Upper lobe of left lung (tissue), 6 donors: ENCODE results near the gene UQCC2. TPM values are rescaled to one million over a fixed set of nuclear protein-coding genes. Genes with fewer than 3 reads are reported as not detected.

Experiments
- ATAC-seq, 2 donors: fragments of 200-7000 bp; cut with Tn5 transposase; one replicate each; pipeline ENCODE4 v1.9.1; 2022; ENCODE audit warnings: mild to moderate bottlenecking in 2 of 2, moderate library complexity in 2 of 2; ENCODE audit not compliant: low FRiP score in 2 of 2
- DNase-seq, 2 donors: peaks; one replicate each; pipeline ENCODE4 v3.0.0-alpha.2; 2019 to 2020
- H3K27ac ChIP-seq, 4 donors: fragments of 200-600 bp; sonication (generic); one replicate each; pipeline ENCODE4 v1.5.1; 2016 to 2019
- H3K27me3 ChIP-seq, 4 donors: fragments of 200-600 bp; sonication (generic); one replicate each; pipeline ENCODE4 v1.5.1; 2017 to 2019
- H3K36me3 ChIP-seq, 4 donors: fragments of 200-600 bp; sonication (generic); one replicate each; pipeline ENCODE4 v1.5.1; 2016 to 2019
- H3K4me1 ChIP-seq, 4 donors: fragments of 200-600 bp; sonication (generic); one replicate each; pipeline ENCODE4 v1.5.1; 2018 to 2019
- H3K4me3 ChIP-seq, 4 donors: fragments of 200-600 bp; sonication (generic); one replicate each; pipeline ENCODE4 v1.5.1; 2017 to 2019; ENCODE audit warnings: mild to moderate bottlenecking in 2 of 4, moderate library complexity in 1 of 4
- H3K9me3 ChIP-seq, 4 donors: fragments of 200-600 bp; sonication (generic); one replicate each; pipeline ENCODE4 v1.5.1; 2018 to 2019
- EP300 ChIP-seq, 4 donors: sonication (generic); formaldehyde crosslinking; IDR thresholded peaks; one replicate each; pipeline ENCODE4 v1.5.1; 2017; ENCODE audit warnings: antibody characterized with exemption in 4 of 4, control low read depth in 2 of 4
- POLR2A ChIP-seq, 4 donors: fragments of 450-650 bp; IDR thresholded peaks; one replicate each; pipeline ENCODE4 v1.5.1; 2016 to 2017; ENCODE audit warnings: antibody characterized with exemption in 4 of 4, mild to moderate bottlenecking in 2 of 4
- POLR2AphosphoS5 ChIP-seq, 2 donors: sonication (generic); formaldehyde crosslinking; IDR thresholded peaks; one replicate each; pipeline ENCODE4 v1.5.1; 2017; ENCODE audit warnings: antibody characterized with exemption in 2 of 2
- WGBS, 2 donors: methylation state at CpG; one replicate each; pipeline ENCODE4 v1.1.5; 2017 to 2018; 5-methylcytosine and 5-hydroxymethylcytosine counted together
- total RNA-seq, 6 donors: library from RNA; depleted of rRNA in 4 of 6; stranded (reverse); fragments of >200 nt in 4 of 6; gene quantifications; one replicate each; pipeline versions ENCODE4 v1.1.0 to v1.2.1, GENCODE V29; 2016 to 2021
- TF ChIP-seq, protein P1 (sequence below), 6 experiments: fragments of 450-650 bp in 4 of 6; fragments of 200-600 bp in 2 of 6; sonication (generic) in 2 of 6; IDR thresholded peaks; one replicate each; pipeline ENCODE4 v1.5.1; 2016 to 2019; ENCODE audit warnings: antibody characterized with exemption in 6 of 6
- donor health status: DM: no; HTN: no; CAD: no; lungs with moderate emphysema.
- donor health status: DM: no; HTN: yes; CAD: no; lungs with severe emphysema.

UQCC2 gene
- total RNA-seq, 6 donors from 2014 or later: 8.9 to 53.0 (median 18.2) TPM

DNA sequence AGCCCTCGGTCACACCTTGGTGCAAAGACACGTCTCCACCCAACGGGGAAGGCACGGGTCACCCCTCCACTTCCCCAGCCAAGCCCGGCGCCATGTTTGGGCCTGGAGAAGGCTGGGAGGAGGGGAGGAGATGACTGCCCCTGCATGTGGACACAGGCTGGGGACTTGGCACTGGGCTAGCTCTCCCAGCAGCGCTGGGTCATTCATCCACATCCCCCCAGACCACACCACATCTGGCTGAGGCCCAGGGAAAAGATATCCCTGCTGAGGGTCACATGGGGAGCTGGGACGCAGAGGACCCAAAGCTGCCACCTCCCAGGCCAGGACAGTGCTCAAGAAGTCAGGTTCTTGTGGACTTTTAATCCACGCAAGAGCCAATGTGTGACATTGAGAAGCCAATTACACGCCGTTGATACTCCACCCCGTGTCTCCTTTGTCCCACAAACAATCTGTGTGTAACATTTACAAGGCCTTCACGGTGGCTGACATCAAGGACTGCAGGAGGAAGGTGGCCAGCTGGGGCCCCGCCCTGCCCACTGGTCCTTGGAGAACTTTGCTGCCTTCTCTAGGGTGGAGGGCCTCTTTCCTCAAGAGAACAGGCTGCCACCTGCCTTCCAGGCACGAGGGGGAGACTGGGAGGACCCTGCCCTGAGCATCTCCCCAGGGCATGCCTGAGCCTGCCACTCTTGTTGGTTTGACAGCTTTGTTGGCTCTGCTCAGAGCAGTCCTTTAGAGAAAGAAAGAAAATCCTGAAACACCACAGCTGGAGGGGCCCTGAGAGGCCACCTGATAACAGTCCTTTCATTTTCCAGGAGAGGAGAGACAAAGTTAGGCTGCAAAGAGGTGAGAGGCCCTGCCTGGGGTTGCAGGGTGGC, 40.5 kb upstream of the UQCC2 start:
- Histone ChIP-seq H3K4me1 (peaks cover 0 to 5% (median 0%) of the 10 kb centered on the region in 4 donors), H3K36me3 (no peaks in the 10 kb centered on the region), H3K9me3 (no peaks in the 10 kb centered on the region), H3K27me3 (no peaks in the 10 kb centered on the region), H3K4me3 (no peak overlapping the region), H3K27ac (peak overlapping the region in 1 of 4 donors; percentile 78)
- no peak for TF ChIP-seq POLR2AphosphoS5 (IDR thresholded peaks at IDR 0.05)
- TF ChIP-seq POLR2A (IDR thresholded peaks at IDR 0.05): no peak
- TF ChIP-seq, protein P1, sequence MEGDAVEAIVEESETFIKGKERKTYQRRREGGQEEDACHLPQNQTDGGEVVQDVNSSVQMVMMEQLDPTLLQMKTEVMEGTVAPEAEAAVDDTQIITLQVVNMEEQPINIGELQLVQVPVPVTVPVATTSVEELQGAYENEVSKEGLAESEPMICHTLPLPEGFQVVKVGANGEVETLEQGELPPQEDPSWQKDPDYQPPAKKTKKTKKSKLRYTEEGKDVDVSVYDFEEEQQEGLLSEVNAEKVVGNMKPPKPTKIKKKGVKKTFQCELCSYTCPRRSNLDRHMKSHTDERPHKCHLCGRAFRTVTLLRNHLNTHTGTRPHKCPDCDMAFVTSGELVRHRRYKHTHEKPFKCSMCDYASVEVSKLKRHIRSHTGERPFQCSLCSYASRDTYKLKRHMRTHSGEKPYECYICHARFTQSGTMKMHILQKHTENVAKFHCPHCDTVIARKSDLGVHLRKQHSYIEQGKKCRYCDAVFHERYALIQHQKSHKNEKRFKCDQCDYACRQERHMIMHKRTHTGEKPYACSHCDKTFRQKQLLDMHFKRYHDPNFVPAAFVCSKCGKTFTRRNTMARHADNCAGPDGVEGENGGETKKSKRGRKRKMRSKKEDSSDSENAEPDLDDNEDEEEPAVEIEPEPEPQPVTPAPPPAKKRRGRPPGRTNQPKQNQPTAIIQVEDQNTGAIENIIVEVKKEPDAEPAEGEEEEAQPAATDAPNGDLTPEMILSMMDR (IDR thresholded peaks at IDR 0.05): no peak
- TF ChIP-seq EP300 (IDR thresholded peaks at IDR 0.05): no peak
- ATAC-seq (no peak), DNase-seq (no peak)
- WGBS, 2 donors: 69 to 77% methylated on average over 9 to 15 of the region's 15 CpGs

DNA sequence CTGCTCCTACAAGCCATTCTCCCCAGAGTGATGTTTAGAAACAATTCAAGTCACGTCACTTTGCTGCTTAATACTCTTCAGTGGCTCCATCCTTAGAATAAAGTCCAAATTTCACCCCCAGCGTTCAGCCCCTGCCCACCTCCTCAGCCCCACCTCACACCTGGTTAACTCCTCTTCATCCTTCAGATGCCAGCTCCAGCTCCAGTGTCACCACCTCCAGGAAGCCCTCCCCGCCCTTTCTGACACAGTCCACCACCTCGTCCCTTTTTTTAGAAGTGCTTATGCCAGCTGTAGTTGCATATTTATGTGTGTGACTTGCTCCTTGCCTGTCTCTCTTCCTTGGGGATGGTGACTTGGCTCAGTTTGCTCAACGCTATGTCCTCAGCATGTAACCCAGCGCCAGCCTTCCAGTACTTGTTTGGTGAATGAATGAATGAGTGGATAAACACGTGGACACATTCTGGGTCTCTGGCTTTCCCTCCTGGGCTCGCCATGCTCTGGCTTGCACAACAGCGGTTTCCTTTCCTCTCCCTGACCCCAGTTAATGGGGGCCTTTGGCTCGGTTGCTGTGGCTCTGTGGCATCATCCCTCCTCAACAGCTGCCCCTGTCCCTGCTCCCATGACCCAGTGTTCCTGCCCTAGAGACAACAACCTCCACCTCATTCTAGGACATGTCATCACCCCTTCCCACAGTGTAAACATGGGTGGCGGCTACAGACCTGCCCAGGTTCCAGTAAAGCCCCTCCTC, 38.9 kb upstream of the UQCC2 start:
- DNase-seq (no peak), ATAC-seq (peak in 1 of 2 donors; percentile 13)
- peak overlapping the region in 3 of 4 donors; percentile 27 to 78 (median 30) for H3K27ac ChIP-seq
- TF ChIP-seq EP300 (IDR thresholded peaks at IDR 0.05): no peak
- peak; percentile 47 to 60 for TF ChIP-seq POLR2AphosphoS5 (IDR thresholded peaks at IDR 0.05)
- no peaks in the 10 kb centered on the region for H3K9me3 ChIP-seq
- no peaks in the 10 kb centered on the region for H3K27me3 ChIP-seq
- peaks cover 0 to 5% (median 0%) of the 10 kb centered on the region in 4 donors for H3K4me1 ChIP-seq
- 57 to 59% methylated on average over 11 of the region's 11 CpGs for WGBS, 2 donors
- H3K36me3 ChIP-seq: no peaks in the 10 kb centered on the region
- no peak overlapping the region for H3K4me3 ChIP-seq

DNA sequence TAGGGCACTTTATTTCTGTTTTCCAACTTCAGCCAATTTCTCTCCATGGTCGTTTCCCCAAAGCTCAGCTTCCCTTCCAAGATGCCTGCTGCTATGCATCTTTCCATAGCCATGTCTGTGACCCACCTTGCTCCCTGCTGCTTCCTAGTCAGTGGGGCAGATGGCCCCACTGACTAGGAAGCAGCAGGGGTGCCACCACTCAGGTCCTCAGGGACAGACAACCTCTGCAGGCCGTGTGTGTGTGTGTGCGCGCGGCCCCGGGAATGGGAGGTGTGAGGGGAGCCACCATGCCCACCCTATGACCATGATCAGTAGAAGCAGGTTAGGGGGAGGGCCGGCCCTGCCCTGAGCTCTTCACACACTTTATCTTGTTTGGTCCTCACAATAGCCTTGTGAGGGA, 37.9 kb upstream of the UQCC2 start:
- Histone ChIP-seq H3K36me3 (no peaks in the 10 kb centered on the region), H3K4me3 (no peak overlapping the region), H3K9me3 (no peaks in the 10 kb centered on the region), H3K27ac (peak overlapping the region in 1 of 4 donors; percentile 7), H3K27me3 (no peaks in the 10 kb centered on the region), H3K4me1 (peaks cover 0 to 5% (median 0%) of the 10 kb centered on the region in 4 donors)
- TF ChIP-seq, protein P1 (IDR thresholded peaks at IDR 0.05): no peak
- TF ChIP-seq POLR2AphosphoS5 (IDR thresholded peaks at IDR 0.05) (no peak), EP300 (IDR thresholded peaks at IDR 0.05) (no peak), POLR2A (IDR thresholded peaks at IDR 0.05) (no peak)
- ATAC-seq (no peak), DNase-seq (no peak)
- WGBS, 2 donors: 71 to 84% methylated on average over 1 to 7 of the region's 7 CpGs

DNA sequence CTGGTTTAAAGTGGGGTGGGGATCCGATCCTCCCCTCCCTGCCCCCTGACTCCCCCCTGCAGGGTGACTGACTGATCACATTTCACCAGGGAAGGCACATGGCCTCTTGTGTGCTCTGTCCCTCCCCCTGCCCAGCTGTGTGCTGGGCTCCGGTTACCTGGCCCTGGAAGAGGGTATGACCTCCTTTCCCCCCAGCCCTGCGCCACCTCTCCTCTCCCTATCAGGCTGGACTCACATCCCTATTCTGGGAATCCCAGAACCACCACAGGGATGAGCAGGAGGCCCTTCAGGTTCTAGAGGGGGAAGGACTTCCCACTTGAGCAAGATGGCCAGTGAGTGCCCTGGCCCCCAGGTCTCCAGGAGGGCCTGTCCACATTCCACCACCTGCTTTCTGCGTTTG, 37.3 kb upstream of the UQCC2 start:
- Histone ChIP-seq H3K27ac (no peak overlapping the region), H3K27me3 (no peaks in the 10 kb centered on the region), H3K4me1 (peaks cover 0 to 5% (median 0%) of the 10 kb centered on the region in 4 donors), H3K9me3 (no peaks in the 10 kb centered on the region), H3K4me3 (no peak overlapping the region), H3K36me3 (no peaks in the 10 kb centered on the region)
- TF ChIP-seq, protein P1 (IDR thresholded peaks at IDR 0.05): no peak
- TF ChIP-seq POLR2A (IDR thresholded peaks at IDR 0.05) (no peak), EP300 (IDR thresholded peaks at IDR 0.05) (no peak), POLR2AphosphoS5 (IDR thresholded peaks at IDR 0.05) (no peak)
- no peak for ATAC-seq
- 68 to 87% methylated on average over 3 to 4 of the region's 4 CpGs for WGBS, 2 donors
- DNase-seq: no peak

DNA sequence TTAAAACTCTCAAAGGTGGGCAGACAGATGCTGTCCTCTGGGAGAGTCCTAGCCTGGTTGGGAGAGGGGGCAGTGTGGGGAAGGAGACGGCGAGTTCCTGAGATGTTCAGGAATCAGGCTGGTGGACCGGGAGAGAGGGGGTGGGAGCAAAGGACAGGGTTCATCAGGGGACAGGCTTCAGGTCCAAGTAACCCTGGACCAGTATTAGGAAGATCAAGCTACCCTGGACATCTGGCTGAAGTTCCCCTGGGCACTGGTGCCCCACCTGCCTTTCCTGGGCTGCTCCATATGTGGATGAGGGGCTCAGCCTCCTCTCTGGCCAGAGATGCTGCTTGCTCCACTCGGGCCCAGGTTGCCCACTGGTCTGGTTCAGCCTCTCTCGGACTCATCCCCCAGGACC, 36.3 kb upstream of the UQCC2 start:
- Histone ChIP-seq H3K4me1 (peaks cover 0 to 5% (median 0%) of the 10 kb centered on the region in 4 donors), H3K9me3 (no peaks in the 10 kb centered on the region), H3K27ac (peak overlapping the region in 3 of 4 donors; percentile 79 to 85 (median 80)), H3K4me3 (no peak overlapping the region), H3K36me3 (no peaks in the 10 kb centered on the region), H3K27me3 (no peaks in the 10 kb centered on the region)
- ATAC-seq (no peak), DNase-seq (no peak)
- TF ChIP-seq EP300 (IDR thresholded peaks at IDR 0.05) (no peak), POLR2A (IDR thresholded peaks at IDR 0.05) (no peak), POLR2AphosphoS5 (IDR thresholded peaks at IDR 0.05) (no peak)
- TF ChIP-seq, protein P1 (IDR thresholded peaks at IDR 0.05): no peak
- 82 to 84% methylated on average over 5 of the region's 5 CpGs for WGBS, 2 donors
